Esophagus squamous epithelium (tissue), 4 donors: ENCODE measurements around the gene KIAA0930.

ENCODE experiments used
- POLR2A ChIP-seq, 4 donors: fragments of 450-650 bp; IDR thresholded peaks; one replicate each; pipeline ENCODE4 v1.6.1; 2017; ENCODE audit warnings: antibody characterized with exemption in 4 of 4, mild to moderate bottlenecking in 4 of 4, moderate library complexity in 3 of 4
- TF ChIP-seq, protein P1 (sequence below), 6 experiments: fragments of 450-650 bp in 4 of 6; fragments of 200-600 bp in 2 of 6; sonication (generic) in 2 of 6; IDR thresholded peaks; one replicate each; pipeline ENCODE4 v1.5.1; 2016 to 2019; ENCODE audit warnings: antibody characterized with exemption in 6 of 6, mild to moderate bottlenecking in 4 of 6, moderate library complexity in 4 of 6

DNA sequence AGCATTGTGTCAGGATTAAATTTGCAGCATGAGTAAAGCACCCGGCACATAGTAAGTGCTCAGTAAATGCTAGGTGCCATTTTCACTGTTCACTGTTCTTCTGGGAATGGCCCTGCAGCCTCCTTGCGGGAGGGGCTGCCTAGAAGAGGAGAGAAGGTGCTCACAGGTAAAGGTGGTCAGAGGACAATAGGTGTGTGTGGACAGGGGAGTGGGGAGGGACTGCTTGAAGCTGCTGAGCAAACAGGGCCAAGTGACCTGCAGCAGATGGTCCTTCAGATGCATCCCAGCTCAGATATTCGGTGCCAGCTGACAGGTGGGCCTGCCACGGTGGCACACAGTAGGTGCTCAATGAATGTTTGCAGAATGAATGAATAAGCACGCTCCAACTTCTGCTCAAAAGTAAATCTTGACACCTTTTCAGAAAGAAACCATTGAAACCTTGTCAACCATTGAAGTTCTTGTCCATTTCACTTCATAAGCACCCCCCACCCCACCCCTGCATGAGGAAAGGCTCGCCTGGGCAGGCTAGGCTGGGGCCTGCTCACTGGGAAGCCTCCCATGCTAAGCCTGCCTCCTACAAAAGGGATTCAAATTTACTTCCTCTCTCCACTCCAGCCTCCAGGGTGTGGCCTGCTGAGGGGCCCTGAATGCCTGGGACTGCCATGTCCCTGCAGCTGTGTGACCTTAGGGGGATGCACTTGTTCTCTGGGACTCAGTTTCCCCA is 1.6 kb downstream of the KIAA0930 start:
- TF ChIP-seq, protein P1, sequence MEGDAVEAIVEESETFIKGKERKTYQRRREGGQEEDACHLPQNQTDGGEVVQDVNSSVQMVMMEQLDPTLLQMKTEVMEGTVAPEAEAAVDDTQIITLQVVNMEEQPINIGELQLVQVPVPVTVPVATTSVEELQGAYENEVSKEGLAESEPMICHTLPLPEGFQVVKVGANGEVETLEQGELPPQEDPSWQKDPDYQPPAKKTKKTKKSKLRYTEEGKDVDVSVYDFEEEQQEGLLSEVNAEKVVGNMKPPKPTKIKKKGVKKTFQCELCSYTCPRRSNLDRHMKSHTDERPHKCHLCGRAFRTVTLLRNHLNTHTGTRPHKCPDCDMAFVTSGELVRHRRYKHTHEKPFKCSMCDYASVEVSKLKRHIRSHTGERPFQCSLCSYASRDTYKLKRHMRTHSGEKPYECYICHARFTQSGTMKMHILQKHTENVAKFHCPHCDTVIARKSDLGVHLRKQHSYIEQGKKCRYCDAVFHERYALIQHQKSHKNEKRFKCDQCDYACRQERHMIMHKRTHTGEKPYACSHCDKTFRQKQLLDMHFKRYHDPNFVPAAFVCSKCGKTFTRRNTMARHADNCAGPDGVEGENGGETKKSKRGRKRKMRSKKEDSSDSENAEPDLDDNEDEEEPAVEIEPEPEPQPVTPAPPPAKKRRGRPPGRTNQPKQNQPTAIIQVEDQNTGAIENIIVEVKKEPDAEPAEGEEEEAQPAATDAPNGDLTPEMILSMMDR (IDR thresholded peaks at IDR 0.05): no peak
- TF ChIP-seq POLR2A (IDR thresholded peaks at IDR 0.05): no peak
